Activated CD4-positive, alpha-beta memory T cell treated with anti-CD3 and anti-CD28 coated beads, Interleukin-2, amount 10 ng/mL, durations not matched to agents 7 days and 5 days (primary cell): Measurements from ENCODE around the gene EMD. TPM values are rescaled to one million over a fixed set of nuclear protein-coding genes. Genes with fewer than 3 reads are reported as not detected.
A peak's percentile ranks its signal among the peaks of the same experiment; 100 is the strongest.

Experiments
- CTCF ChIA-PET: fragments of 350-600 bp; sonication (Branson Sonifier 250); formaldehyde crosslinking; loops from one replicate; lab custom pipeline; 2021; ENCODE audit warnings: antibody characterized with exemption, inconsistent platforms; lab: Charles Lee
- POLR2A ChIA-PET: fragments of 350-600 bp; sonication (Branson Sonifier 250); formaldehyde crosslinking; loops from one replicate; lab custom pipeline; 2021; ENCODE audit warnings: antibody characterized with exemption; lab: Charles Lee
- DNase-seq: peaks from one replicate; pipeline ENCODE4 v3.0.0-alpha.2; 2020
- H3K27ac Mint-ChIP-seq: one replicate; pipeline ENCODE4 v1.8.0; 2021; ENCODE audit warnings: mild to moderate bottlenecking, mixed read lengths
- H3K27me3 Mint-ChIP-seq: one replicate; pipeline ENCODE4 v1.8.0; 2021; ENCODE audit warnings: mixed read lengths
- H3K36me3 Mint-ChIP-seq: one replicate; pipeline ENCODE4 v1.8.0; 2021; ENCODE audit warnings: low read depth, mixed read lengths
- H3K4me1 Mint-ChIP-seq: one replicate; pipeline ENCODE4 v1.8.0; 2021; ENCODE audit warnings: mixed read lengths
- H3K4me3 Mint-ChIP-seq: one replicate; pipeline ENCODE4 v1.8.0; 2021; ENCODE audit warnings: mild to moderate bottlenecking, mixed read lengths
- H3K9me3 Mint-ChIP-seq: one replicate; pipeline ENCODE4 v1.8.0; 2021; ENCODE audit warnings: mixed read lengths
- total RNA-seq, 2 experiments: library from RNA; stranded (reverse); gene quantifications; one replicate each; pipeline ENCODE4 v1.2.3, GENCODE V29; 2021

EMD gene
- total RNA-seq, 2 experiments from 2014 or later = 65.5 to 66.0 TPM

DNA sequence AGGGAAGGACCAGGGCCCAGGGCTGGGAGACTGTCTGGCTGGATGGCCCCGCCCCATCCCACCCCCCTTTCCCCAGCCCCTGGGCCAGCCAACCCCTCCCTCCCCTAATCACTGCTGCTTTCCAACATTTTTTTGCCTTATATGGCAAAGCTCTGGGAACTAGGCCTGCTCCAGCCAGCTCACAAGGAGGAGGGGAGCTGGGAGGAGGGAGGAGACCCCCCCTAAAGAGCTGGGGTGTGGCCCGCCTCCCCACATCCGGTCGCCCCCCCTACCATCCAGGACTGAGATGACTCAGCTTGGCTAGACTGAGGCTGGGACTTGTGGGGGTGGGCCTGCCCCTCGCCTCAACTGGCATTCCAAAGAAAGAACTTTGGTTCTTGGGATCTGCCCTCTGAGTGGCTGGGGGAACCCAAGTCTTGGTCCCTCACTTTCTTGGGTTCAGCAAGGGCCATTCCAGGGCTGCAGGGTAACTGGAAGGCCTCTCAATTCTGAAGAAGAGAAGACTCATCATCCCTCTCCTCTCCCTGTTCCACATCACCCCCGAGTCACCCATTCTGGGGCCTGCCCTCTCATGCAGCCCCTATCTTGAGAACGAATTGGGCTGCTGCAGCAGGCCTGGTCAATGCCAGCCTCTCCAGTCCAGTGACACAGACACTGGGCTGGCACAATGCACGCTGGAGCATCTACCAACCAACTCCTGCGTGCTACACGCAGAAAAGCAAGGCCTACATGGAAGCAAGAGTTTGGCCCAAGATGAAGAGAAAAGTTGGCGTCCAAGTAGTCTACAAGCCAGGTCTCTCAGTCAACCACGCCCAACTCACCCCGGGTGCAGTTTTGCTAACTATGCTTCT lies 9.4 kb upstream of the EMD start:
- Mint-ChIP-seq H3K4me3 (peak overlapping the region; percentile 94), H3K4me1 (peaks cover 39% of the 10 kb centered on the region), H3K36me3 (peaks cover 41% of the 10 kb centered on the region), H3K27me3 (no peaks in the 10 kb centered on the region), H3K27ac (peak overlapping the region; percentile 91), H3K9me3 (no peaks in the 10 kb centered on the region)
- DNase-seq = peak; percentile 75
- ChIA-PET CTCF (interaction anchor here (1.5 kb wide), 1 partner anchor 29 kb away, joined by 5 read pairs; no protein-coding TSS in a partner anchor), POLR2A (interaction anchor here (1.6 to 4.3 kb wide), 9 partner anchors 8 to 445 kb away, joined by 3 to 37 read pairs (median 10); partner anchors contain the start of genes EMD and RPL10)

DNA sequence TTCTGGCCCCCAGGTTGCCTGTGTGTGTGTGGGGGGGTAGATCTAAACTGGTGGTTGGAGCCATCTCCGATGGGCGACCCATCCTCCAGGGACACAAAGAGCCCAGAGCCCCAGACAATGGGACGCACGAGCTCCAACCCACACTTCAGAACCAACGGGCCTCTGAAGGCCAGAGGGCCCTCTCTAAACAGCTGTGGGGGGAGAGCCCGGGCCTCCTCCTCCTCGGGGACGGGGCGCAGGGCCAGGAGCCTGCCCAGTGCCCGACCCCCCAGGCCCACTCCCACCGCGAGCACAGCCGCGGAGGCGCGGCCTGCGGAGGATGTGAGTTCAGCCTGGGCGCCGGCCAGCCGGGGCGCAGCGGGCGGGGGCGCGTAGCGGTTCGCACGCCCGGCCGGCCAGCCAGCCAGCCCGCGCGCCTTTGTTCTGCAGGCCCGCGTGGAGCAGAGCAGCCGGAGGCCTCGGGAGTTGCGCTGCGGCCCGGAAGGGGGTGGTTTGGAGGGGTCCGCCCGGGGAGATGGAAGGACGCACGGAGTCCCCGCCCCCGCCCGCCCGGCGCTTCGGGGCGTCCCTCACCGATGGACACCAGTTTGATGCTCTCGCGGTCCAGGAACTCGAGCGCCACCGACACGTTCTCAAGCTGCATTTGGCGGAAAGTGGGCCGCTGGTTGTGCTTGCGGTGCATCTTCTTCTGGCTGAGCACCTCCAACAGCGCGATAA lies 8.6 kb upstream of the EMD start:
- peak overlapping the region; percentile 91 for H3K27ac Mint-ChIP-seq
- H3K36me3 Mint-ChIP-seq = peaks cover 39% of the 10 kb centered on the region
- no peak for DNase-seq
- peaks cover 40% of the 10 kb centered on the region for H3K4me1 Mint-ChIP-seq
- CTCF ChIA-PET = interaction anchor here (1.5 kb wide), 1 partner anchor 29 kb away, joined by 5 read pairs; no protein-coding TSS in a partner anchor
- H3K27me3 Mint-ChIP-seq = no peaks in the 10 kb centered on the region
- POLR2A ChIA-PET = interaction anchor here (1.0 to 4.3 kb wide), 15 partner anchors 9 to 401 kb away, joined by 3 to 37 read pairs (median 4); partner anchors contain the start of genes EMD, HCFC1, RPL10 and TAFAZZIN
- peak overlapping the region; percentile 94 for H3K4me3 Mint-ChIP-seq
- H3K9me3 Mint-ChIP-seq = no peaks in the 10 kb centered on the region

DNA sequence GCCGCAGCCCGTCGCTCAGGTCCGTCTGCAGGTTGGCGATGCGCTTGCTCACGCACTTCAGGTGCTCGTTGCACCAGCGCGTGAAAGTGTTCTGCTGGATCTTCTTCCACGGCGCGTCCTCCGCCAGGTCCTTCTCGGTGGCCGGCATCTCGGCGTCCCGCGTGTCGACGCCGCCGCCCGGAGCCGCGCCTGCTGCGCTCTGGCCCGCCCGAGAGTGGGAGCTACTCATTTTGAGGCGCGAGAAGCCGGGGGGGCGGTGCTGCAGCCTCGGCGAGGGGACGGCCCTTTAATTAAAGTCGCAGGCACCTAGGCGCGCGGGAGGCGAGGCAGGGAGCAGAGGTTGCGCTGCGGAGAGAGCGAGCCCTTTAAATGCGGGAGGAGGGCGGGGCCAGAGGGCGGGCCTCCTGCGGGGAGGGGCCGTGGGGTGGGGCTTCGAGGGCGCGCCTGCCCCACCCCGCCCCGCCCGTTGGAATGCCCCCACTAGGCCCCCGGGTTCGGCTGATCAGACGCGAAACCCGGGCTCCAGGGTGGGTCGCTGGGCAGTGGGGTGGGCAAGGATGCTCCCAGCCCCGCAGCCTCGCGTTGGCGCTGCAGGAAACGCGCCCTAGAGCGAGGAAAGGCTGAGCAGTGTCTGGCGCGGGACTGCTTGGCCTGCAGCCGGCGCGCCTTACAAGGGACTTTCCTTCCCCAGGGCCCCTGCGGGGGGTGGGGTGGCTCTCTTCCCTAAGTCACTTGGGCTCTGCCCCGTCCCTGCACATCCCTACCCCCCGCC lies 7.9 kb upstream of the EMD start:
- Mint-ChIP-seq H3K27ac (peak overlapping the region; percentile 82), H3K9me3 (no peaks in the 10 kb centered on the region), H3K36me3 (peaks cover 35% of the 10 kb centered on the region), H3K27me3 (no peaks in the 10 kb centered on the region), H3K4me1 (peaks cover 36% of the 10 kb centered on the region), H3K4me3 (peak overlapping the region; percentile 79)
- peak; percentile 95 for DNase-seq
- ChIA-PET CTCF (interaction anchor here (1.5 kb wide), 1 partner anchor 28 kb away, joined by 5 read pairs; no protein-coding TSS in a partner anchor), POLR2A (interaction anchor here (1.0 to 4.3 kb wide), 15 partner anchors 8 to 401 kb away, joined by 3 to 37 read pairs (median 4); partner anchors contain the start of genes EMD, HCFC1, RPL10 and TAFAZZIN)

DNA sequence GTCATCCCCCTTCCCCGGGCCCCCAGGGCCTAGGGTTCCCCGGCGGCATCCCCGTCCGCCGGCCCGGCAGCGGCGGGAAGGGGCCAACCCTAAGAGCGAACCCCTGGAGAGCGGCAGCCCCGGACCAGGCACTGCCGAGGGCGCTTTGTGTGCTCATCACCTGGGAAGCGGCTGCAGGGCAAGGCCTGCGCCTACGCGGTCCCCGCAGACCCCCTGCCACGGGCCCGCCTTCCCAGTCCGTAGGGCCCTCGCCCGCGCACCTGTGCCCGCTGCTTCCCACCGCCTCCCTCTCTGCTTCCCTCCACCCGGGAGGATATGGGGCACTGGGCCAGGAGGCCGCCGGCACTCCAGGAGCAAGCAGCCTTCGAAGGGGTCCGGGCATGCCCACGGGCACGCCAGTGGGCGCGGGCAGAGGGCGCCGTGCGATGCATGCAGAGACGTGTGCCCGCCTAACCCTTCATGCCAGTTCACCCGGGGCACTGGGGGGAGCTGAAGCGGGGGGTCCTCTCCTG lies 7.2 kb upstream of the EMD start:
- no peaks in the 10 kb centered on the region for H3K9me3 Mint-ChIP-seq
- H3K27me3 Mint-ChIP-seq = no peaks in the 10 kb centered on the region
- H3K27ac Mint-ChIP-seq = peak overlapping the region; percentile 88
- peak overlapping the region; percentile 79 for H3K4me3 Mint-ChIP-seq
- DNase-seq = no peak
- H3K4me1 Mint-ChIP-seq = peaks cover 37% of the 10 kb centered on the region
- ChIA-PET CTCF (no interaction called here), POLR2A (interaction anchor here (0.9 to 1.4 kb wide), 3 partner anchors 29 to 400 kb away, joined by 3 to 5 read pairs (median 3); partner anchors contain the start of gene HCFC1)
- H3K36me3 Mint-ChIP-seq = peaks cover 29% of the 10 kb centered on the region

DNA sequence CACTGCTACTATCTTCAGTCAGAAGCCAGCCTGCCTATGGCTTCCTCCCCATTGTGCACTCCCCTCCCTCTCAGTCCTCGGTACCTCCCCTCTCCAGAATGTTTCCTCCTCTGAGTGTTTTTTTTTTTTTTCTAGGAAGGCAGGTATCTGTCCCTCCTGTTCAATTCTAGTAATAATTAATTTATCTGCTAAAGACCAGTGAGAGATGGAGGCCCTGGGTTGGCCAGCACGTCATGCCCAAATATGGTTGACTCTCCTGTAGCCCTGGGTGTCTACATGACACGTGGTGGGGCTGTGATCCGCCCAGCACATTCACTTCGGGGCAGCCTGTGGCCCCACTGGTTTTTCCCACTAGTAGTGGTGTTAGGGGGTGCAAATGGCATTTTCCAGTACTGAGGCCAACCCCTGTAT lies 6.5 kb upstream of the EMD start:
- Mint-ChIP-seq H3K27ac (peak overlapping the region; percentile 88), H3K4me1 (peaks cover 36% of the 10 kb centered on the region), H3K4me3 (peak overlapping the region; percentile 79), H3K27me3 (no peaks in the 10 kb centered on the region), H3K9me3 (no peaks in the 10 kb centered on the region), H3K36me3 (peaks cover 24% of the 10 kb centered on the region)
- peak; percentile 63 for DNase-seq
- ChIA-PET POLR2A (interaction anchor here (0.6 to 1.8 kb wide), 16 partner anchors 10 to 401 kb away, joined by 3 to 16 read pairs (median 3); partner anchors contain the start of genes HCFC1 and RPL10), CTCF (interaction anchor here (0.6 to 1.7 kb wide), 10 partner anchors 26 to 359 kb away, joined by 3 to 6 read pairs (median 3); partner anchors contain the start of genes RPL10, SLC10A3 and UBL4A)

DNA sequence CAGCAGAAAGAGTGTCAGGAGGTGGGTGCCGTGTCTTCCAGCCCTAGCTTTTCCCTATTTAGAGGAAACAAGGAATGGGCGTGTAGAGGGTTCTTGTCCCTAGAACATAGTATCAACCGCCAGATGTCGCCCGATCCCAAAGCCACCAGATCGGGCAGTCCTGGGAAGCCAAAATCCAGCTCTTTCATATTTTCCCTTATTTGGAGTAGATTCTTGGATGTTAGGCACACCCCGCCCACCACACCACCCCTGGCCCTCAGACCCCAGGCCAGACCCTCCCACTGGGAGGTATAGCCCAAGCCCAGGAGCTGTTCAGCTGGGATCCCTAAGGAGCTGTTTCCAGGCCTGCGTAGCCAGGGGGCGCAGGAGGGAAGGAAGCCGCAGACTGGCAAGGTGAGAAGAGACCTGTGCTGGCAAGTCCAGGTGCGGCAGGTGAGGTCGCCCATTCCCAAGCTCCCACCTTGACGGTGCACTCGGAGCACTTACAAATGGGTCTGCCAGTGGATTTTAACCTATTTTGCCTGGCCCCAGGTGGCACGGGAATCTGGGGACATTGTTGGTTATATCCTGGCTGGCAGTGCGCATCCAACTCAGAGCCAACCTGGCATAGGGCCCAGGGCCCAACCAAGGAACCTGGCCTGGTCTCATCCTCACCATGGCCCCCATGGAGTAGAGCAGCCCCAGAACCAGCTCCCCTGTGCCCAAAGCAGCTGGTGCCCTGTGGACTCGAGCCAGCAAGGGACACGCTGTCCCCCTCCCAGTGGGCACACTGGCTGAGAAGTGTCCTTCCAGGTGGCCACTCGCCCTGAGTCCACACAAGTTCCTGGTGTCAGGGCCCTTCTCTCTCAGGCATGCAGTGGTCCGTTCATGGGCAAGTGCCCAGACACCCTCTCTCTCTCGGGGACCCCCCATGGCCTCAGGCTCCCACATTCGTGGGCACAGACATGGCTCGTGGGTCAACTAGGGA lies 5.5 kb upstream of the EMD start:
- peaks cover 16% of the 10 kb centered on the region for H3K36me3 Mint-ChIP-seq

DNA sequence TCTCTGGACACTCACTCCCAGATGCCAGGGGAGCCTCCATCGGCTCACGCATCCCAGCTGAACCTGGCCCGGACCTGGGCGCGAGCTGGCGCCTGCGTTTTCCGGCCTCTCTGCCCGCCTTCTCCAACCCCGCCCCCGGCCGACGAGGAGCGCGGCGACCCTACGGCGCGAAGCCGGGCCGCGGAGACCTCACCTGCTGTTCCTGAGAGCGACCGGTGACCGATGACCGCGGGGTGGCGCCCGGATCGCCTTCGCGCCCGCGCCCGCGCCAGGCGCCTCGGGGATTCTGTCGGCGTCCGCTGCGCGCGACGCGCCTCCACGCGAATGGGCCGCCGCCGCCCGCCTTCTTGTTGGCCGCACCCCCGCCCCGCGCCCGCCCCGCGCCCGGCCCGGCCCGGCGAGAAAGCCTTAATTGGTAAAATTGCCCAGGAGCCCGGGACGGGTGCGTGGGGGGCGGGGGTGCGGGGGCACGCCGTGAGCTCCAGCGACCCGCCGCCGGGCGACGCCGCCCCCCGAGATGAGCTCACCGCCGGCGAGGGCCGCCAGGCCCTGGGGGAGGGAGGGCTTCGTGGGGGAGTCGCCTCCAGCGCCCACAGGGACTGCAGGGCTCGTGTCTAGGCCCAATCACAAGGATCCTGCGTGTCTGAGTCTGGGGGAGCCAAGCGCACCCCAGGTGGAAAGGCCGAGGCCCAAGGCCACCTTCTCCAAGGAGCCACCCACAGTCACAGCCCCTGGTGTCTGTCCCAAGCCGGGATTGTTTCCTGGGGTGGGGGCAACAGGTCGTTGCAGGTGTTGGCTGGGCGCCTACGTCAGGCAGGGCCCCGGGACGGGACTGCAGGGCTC lies 4.6 kb upstream of the EMD start, which contains the start of gene FLNA:
Gene FLNA, minus strand, starts transcription at position 322 of the 843 bp plus-strand sequence. CDS start 3,389 bp downstream, outside the sequence.
- ChIA-PET POLR2A (interaction anchor here (0.7 to 2.2 kb wide), 5 partner anchors 12 to 115 kb away, joined by 3 to 16 read pairs (median 8); partner anchors contain the start of genes PLXNA3, RPL10 and SLC10A3), CTCF (interaction anchor here (1.0 to 1.7 kb wide), 6 partner anchors 36 to 237 kb away, joined by 3 to 6 read pairs (median 3); partner anchors contain the start of gene UBL4A)
- no peaks in the 10 kb centered on the region for H3K27me3 Mint-ChIP-seq
- DNase-seq = peak; percentile 34
- H3K36me3 Mint-ChIP-seq = peaks cover 11% of the 10 kb centered on the region
- peaks cover 29% of the 10 kb centered on the region for H3K4me1 Mint-ChIP-seq
- H3K9me3 Mint-ChIP-seq = no peaks in the 10 kb centered on the region
- H3K4me3 Mint-ChIP-seq = peak within 1 kb of the TSS; percentile 73
- peak within 1 kb of the TSS; percentile 65 for H3K27ac Mint-ChIP-seq

More for the DNA sequence above, 5.5 kb upstream of the EMD start:
- Mint-ChIP-seq H3K9me3 (no peaks in the 10 kb centered on the region), H3K27me3 (no peaks in the 10 kb centered on the region), H3K27ac (peak overlapping the region; percentile 65), H3K4me3 (peak overlapping the region; percentile 73), H3K4me1 (peaks cover 29% of the 10 kb centered on the region)
- ChIA-PET CTCF (interaction anchor here (0.6 to 1.7 kb wide), 14 partner anchors 25 to 360 kb away, joined by 3 to 6 read pairs (median 3); partner anchors contain the start of genes RPL10, SLC10A3 and UBL4A), POLR2A (interaction anchor here (0.7 to 2.2 kb wide), 16 partner anchors 9 to 402 kb away, joined by 3 to 16 read pairs (median 4); partner anchors contain the start of genes HCFC1, PLXNA3, RPL10 and SLC10A3)
- DNase-seq = peak; percentile 40

DNA sequence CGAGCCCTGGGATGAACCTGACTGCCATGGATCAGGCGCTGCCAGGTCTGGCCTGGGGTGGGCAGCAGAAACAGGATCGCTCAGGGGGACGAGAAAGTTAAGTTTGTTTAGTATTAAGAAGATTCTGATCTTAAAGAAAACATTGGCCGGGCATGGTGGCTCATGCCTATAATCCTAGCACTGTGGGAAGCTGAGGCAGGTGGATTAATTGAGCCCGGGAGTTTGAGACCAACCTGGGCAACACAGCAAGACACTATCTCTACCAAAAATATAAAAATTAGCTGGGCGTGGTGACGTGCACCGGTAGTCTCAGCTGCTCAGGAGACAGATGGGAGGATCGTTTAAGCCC lies 4.0 kb upstream of the EMD start:
- peaks cover 33% of the 10 kb centered on the region for H3K4me1 Mint-ChIP-seq
- no peak for DNase-seq
- CTCF ChIA-PET = interaction anchor here (1.3 kb wide), 1 partner anchor 361 kb away, joined by 5 read pairs; no protein-coding TSS in a partner anchor

DNA sequence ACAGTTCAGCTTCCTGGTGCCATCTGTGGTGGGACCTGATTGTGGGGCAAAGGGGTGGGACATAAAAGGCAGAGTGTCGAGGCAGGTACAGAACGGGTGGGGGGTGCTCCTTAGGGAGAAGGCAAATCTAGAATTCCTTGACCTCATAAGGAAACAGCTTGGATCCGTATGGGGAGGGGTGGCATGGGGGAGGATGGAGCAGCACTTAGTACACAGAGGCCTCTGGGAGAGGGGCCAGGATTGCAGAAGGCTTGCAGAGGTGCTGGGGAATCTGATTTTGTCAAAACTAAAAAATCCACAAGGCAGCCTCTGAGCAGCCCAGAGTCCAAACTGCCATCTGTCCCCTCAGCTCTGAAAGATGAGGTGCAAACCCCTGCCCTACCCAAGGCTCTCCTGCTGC lies 2.3 kb upstream of the EMD start:
- H3K4me1 Mint-ChIP-seq = peaks cover 41% of the 10 kb centered on the region
- POLR2A ChIA-PET = interaction anchor here (0.9 kb wide), 1 partner anchor 450 kb away, joined by 3 read pairs; no protein-coding TSS in a partner anchor
- peaks cover 2% of the 10 kb centered on the region for H3K36me3 Mint-ChIP-seq
- DNase-seq = no peak
- no peaks in the 10 kb centered on the region for H3K9me3 Mint-ChIP-seq
- H3K27ac Mint-ChIP-seq = peak overlapping the region; percentile 35
- H3K27me3 Mint-ChIP-seq = no peaks in the 10 kb centered on the region
- H3K4me3 Mint-ChIP-seq = no peak overlapping the region
- CTCF ChIA-PET = no interaction called here

More for the DNA sequence above, 4.0 kb upstream of the EMD start:
- Mint-ChIP-seq H3K27ac (peak overlapping the region; percentile 49), H3K27me3 (no peaks in the 10 kb centered on the region), H3K4me3 (peak overlapping the region; percentile 44), H3K36me3 (peaks cover 5% of the 10 kb centered on the region), H3K9me3 (no peaks in the 10 kb centered on the region)
- POLR2A ChIA-PET = interaction anchor here (0.8 to 2.2 kb wide), 2 partner anchors 25 to 450 kb away, joined by 3 to 9 read pairs; no protein-coding TSS in a partner anchor
